GM19455 (cell line): Measurements from ENCODE around the gene TMEM161A.
"Not testable (repeated sequence)": the region's sequence is repeated elsewhere in the genome, so short reads cannot be mapped to it uniquely, and the experiment has no call there.

Experiments used
- ATAC-seq: cut with Tn5 transposase; IDR thresholded peaks from one replicate; pipeline ENCODE4 v1.9.1; 2021; ENCODE audit not compliant: unreplicated experiment

The TMEM161A gene

DNA sequence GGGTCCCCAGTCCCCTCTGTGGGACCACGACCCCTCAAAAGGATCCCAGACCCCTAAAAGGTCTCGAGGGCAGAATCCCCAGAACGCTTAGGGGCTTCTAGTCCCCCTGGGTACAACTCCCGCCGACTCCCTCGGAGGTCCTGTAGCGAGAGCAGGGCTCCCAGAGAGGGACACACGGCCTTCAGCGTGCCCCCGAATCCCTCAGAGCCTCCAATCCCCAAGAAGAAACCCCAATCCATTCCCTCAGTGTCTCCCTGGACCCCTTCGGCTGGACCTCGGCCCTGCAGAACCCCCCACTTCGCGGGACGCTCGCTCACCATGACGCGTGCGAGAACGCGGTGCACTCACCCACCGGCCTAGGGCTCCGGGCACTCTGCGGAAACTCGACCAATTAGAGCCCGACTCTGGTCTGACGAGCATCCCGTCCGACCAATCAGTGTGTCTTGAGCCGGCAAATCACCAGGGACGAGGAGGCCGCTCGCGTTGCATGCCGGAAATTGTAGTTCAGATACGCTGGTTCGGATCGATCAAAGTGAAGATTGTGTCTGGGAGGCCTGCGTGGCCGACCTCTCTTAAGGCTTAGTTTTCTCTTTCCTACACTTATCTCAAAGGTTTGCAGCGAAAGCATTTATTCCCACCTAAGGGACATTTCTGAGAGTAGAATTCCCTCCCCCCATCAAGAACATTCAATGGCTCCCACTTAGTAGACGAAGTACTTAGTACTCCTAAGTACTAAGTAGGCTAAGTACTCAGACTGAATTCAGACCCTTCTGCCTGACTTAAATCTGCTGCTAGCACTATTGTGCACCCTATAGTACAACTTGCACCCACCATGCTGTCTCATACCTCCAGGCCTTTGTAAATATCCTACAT lies at the start of gene TMEM161A:
TMEM161A (minus strand) TSS at position 370 of the 873 bp plus-strand sequence; CDS start at position 320, 50 bp downstream.
- peak; percentile 98 for ATAC-seq

DNA sequence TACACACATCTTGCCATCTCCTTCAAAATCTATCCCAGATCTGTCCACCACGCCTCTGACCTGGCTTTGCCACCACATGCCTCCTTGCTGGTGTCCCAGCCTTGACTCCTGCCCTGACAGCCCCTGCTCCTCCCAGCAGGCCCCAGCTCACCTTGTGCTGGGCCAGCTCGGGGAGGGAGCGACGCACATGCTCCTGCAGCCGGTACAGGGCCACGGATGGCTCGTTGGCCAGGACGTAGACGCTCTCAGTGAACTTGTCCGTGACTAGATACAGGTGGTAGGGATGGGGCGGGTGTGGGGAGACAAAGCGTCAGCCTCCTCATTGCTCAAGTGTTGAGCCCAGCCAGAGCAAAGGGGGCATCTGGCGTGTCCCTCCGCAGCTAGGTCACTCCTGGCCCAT lies 48.5 kb upstream of the TMEM161A start:
- ATAC-seq = no peak

DNA sequence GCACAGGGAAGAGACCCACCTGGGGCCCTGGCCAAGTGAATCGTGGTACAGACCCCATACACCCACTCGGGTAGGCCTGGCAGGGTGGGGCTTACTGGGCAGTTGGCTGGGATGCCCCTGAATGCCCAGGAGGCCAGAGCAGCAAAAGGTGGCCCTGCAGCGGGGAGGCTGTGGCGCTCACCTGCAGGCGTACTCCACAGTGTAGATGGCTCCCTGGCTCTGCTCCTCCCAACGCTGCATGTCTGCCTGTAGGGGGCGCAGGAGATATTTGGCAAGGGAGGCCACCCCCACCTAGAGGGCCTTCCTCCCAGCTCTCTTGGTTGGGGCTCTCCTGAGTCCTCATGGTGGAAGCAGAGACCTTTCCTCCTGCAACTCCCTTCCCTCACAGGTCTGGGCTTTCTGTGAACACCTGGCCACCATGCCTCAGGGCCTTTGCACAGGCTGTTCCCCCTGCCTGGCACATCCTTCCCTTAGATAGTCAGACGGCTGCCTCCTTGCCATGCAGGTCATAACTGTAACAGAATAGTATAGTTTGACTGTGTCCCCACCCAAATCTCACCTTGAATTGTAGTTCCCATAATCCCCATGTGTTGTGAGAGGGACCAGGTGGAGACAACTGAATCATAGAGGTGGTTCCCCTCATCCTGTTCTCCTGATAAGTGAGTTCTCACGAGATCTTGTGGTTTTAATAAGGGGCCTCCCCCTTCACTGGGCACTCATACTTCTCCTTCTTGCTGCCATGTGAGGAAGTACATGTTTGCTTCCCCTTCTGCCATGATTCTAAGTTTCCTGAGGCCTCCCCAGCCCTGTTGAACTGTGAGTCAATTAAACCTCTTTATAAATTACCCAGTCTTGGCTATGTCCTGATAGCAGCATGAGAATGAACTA lies 47.8 kb upstream of the TMEM161A start:
- no peak for ATAC-seq

DNA sequence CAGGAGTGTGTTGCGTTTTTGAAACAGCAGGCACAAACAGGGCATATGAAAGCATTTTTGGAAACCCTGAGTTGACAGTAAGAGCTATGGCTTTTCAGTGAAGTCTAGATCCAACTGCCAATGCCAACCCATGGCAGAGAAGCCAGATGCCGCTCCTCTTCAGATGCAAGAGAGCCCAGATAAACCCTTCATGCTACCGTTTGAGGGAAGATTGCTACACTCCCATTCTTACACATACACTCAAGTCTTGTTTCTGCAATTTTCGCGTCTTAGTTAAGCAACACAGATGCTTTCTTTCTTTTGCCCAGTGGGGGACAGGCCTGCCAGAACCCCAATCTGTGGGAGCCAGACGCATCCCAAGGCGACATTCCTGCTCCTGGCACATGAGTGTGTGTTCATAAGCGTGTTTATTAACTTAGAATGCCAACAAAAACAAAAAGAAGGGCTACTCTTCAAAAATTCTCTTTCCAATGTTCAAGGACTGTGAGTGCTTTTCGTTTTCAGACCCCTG lies 43.3 kb upstream of the TMEM161A start:
- ATAC-seq = no peak

DNA sequence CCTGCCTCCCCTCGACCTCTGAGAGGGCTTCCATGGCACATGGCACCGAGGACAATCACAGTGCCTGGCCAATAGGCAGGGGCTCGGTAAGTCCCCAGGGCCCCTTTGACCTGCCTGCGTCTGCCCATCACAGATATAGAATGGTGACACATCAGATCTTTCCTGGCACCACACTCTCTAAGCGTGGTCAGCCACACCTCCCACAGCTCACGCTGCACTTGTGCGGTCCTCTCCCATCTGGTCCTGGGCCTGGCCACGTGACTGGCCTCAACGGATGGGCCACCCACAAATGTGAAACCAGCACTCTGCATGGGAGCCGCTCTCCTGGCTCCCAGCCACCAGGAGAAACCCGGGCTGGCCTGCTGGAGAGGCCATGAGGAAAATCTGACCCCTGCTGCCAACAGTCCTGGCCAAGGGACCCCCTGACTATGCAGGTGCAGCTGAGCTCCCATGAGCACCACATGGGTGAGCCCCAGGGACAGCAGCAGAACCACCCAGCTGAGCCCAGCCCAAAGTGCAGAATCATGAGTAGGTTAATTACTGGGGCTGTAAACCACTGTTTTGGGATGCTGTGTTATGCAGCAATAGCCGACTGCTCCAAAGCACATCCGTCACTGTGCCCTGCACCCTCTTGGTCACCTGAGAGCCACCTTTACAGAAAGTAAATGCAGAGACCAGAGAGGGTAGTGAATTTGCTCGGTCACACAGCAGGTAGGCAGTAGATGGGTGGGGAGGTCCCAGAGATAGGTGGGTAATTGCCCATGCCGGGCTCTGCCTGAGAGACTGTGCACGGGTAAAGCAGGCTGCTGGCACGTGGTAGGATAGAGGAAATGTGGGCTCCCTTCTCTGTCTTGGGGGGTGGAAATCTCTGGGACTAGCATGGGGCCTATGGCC lies 41.5 kb upstream of the TMEM161A start:
- ATAC-seq = no peak

DNA sequence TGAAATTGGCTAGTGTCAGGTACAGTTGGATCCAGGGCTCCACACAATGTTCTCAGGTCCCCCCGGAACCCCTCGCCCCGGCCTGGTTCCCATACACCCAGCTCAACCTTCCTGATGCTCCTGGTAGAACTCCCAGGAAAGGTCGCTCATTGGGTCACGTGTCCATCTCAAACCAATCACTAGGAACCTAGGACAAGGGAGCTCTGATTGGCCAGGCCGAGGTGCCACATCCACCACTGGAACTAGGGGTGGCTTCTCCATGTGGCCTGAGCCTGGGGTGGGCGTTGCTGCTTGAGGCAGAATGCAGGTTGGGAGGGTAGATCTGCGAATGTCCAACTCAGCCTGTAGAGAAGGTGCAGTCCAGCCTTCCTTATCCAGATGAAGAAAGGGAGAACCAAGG lies 38.7 kb upstream of the TMEM161A start:
- ATAC-seq = no peak

DNA sequence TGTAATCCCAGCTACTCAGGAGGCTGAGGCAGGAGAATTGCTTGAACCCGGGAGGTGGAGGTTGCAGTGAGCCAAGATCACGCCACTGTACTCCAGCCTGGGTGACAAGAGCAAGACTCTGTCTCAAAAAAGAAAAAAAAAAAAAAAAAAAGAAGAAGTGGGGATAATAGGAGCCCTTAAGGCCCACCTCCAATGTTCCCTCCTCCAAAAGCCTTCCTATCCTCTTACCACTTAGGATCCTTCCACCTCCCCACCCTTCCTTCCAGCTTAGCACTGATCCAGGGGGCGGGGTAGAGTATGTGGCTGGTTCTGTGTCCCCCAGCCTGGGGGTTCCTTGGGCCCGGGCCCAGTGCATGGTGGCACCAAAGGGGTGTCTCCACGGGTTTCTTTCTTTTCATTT lies 35.0 kb upstream of the TMEM161A start:
- not testable (repeated sequence) for ATAC-seq

DNA sequence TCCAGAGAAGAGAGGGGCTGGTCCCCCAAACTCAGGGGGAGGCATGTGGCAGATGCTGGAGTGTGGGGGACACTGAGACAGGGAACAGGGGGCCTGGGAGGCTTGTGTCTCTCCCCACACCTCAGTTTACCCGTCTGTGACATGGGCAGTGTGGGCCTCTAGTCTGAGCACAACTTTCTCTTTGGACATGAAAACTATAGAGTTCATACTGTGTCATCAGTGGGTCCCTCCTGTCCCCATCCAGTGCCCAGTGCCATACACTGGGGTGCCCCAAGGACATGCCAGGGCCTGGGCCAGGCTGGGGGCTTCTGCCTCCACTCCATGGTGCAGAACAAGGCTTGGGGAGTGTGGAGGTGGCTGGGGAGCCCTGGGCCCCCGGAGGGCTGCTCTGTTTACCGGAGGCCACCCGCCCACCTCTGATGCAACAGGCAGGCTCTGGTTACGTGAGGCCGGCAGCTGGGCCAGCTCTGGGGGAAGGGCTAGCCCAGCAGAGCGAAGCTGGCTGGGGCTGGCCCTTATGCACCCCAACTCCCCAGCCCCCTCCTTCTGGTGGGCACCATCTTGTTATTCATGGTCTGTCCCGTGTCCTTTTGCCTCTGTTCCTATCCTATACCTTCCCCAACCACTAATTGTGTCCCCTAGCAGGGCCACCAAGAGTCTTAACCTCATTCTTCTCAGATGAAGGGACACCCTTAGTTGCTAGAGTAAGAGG lies 33.7 kb upstream of the TMEM161A start:
- no peak for ATAC-seq

DNA sequence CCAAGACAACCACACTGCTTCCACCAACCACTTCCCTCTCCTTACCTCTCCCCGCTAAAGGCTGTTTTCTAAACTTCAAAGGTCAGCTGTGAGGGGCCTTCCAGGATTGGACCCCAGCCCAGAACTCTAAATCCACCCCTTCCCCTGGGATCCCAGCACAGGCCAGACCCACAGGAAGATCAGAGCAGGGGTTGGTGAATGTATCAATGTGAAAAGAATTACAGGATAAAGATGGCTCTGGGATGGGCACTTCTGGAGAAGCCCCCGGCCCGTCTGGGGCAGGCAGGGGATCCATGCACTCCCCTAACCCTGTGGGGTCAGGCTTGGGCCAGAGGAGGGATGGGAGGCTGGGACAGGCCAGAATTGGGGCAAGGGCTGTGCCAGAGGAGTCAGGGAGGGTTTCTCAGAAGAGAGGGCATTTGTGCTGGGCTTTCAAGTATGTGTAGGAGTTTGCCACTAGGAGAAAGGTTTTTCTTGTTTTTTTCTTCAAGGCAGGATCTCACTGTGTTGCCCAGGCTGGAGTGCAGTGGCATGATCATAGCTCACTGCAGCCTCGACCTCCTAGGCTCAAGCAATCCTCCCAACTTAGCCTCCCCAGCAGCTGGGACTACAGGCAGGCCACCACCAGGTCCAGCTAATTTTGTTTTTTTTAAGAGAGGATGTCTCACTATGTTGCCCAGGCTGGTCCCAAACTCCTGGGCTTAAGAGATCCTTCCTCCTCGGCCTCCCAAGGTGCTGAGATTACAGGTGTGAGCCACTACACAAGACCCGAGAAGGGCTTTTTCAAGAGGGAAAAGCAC lies 32.8 kb upstream of the TMEM161A start:
- no peak for ATAC-seq

DNA sequence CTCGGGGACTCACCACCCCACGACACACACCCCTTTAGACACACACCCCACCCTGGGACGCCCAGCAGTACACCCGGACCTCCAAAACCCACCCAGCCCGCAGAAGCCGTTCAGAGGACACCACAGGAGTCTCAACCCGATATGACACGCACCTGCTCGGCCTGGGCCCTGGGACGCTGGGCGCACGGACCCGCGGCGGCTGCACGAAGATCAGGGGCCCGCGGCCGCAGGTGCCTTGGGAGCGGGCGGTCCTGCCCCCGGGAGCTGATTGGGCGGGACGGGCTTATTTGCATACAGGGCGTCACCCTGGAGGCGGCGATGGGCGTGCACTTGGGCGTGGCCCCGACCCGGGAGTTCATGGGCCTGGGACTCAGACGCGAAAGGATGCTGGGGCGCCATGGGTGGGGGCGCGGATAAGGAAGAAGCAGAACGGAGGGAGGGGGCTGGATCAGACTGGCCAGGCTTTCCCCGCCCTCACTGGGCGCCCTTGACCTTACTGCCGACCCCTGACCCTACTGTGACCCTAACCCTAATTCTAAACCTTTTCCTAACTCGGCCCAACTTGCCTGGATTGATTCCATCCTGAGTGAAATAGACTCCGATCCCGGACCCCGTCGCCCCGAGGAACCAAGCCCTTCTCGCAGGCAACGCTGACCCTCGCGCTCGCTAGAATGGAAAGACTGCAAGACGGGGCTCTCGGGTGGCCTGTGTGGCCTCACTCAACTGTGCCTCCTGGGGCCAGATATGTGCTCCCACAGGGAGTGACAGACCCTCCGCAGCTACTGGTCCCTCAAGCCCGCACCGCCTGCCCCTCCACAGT lies 32.0 kb upstream of the TMEM161A start, which contains the start of gene MEF2B:
MEF2B (minus strand) TSS at position 211 of the 820 bp plus-strand sequence. CDS start 19,528 bp downstream, outside the sequence.
- peak; percentile 73 for ATAC-seq

DNA sequence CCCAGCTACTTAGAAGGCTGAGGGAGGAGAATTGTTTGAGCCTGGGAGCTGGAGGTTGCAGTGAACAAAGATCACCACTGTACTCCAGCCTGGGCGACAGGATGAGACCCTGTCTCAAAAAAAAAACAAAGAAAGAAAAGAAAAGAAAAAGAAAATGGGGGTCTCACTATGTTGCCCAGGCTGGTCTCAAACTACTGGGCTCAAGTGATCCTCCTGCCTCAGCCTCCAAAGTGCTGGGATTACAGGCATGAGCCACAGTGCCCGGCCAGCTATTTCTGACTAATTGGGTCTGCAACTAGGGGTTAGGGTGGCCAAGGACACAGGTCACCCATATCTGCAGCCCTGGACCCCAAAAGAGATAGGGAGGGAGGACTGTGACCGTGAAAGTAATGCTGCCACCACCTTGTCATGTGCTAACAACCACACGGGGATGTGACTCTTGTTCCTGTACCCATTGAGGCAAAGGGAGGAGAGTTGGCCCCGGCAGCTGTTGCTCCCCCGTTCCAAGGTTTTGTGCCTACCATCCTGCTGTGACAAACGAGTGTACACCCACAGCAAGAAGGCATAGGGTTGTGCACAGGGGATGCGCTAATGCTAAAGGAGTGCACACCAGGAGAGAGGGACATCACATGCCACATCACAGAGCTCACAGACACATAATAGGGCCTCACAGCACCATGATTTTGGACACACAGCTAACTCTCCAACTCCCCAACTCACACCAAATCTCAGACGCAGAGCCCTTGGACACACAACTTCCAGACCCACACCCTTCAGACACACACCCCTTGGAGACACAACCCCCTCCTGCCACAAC lies 31.2 kb upstream of the TMEM161A start:
- ATAC-seq = no peak

DNA sequence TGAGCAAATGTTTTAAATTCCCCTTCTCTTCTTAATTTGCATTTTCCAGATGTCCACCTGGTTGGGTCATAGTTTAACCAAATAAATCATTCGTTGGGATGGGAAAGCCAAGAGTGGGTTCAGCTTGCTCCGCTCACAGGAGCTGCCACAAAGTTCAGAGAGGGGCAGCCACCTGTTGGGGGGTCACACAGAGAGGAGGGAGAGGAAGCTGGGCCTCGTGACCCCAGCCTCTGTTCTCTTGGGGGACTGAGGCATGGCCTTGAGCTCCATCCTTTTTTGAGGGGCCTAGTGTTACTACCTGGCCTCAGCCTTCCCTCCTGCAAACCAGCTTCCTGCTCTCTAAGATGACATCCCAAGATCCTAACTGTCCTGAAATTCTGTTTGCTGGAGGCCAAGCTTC lies 29.3 kb upstream of the TMEM161A start:
- ATAC-seq = no peak

DNA sequence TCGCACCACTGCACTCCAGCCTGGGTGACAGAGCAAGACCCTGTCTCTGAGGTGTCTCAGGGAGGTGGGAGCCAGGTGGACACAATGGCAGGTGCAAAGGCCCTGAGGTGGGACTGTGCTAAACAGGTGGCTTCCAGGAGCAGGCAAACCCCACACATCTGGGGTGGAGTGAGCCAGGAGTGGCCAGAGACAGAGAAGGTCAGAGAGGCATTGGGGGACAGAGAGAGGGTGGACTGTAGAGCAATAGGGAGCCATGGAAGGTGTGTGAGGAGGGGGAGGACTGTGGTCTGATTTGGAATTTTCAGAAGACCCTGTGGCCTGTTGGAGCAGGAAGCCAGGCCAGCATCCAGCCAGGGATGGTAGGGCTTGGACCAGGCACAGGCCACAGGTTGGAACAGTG lies 27.1 kb upstream of the TMEM161A start:
- ATAC-seq = no peak

DNA sequence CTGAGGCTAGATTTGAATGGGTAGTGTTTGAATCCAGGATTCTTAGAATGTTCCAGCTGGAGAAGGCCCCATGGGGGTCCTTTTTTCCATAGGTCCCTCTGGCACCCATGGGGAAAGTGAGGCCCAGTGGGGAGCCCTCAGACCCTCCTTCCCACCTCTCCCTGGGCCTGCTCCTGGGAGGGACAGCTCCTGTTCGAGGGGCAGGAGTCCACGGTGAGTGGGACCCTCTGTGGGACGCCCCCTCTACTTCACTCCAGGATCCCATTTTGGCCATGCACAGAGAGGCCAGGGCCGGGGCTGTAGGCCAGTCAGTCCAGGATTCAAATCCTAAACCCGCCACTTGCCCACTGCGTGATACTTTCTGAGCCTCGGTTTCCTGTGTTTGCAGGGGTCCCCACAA lies 24.2 kb upstream of the TMEM161A start:
- no peak for ATAC-seq

DNA sequence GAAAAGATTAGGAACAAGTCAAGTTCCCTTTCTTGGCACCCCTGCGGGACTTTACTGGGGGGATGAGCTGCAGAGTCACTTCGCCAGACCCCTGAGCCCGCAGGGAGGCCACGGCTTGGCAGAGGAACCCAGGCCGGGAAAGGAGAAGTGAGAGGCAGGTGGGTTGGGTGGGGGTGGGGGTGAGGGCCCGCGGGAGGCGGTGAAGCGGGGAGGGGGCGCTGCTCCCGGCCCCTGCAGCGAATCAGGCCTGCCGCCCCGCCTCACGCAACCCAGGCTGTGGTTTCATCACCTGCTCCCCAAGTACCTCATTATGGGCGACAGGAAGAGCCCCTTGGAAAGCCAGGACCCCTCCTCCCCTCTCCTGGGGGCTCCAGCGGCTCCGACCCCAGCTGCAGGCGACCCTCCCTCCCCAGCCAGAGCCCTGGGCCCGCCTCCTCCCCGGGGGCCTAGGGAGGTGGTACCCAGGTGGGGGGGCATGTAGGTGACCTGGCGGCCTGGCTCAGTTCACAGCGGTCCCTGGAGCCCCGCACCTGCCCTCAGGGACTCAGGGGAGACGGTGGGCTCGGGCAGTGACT lies 22.3 kb upstream of the TMEM161A start:
- no peak for ATAC-seq

DNA sequence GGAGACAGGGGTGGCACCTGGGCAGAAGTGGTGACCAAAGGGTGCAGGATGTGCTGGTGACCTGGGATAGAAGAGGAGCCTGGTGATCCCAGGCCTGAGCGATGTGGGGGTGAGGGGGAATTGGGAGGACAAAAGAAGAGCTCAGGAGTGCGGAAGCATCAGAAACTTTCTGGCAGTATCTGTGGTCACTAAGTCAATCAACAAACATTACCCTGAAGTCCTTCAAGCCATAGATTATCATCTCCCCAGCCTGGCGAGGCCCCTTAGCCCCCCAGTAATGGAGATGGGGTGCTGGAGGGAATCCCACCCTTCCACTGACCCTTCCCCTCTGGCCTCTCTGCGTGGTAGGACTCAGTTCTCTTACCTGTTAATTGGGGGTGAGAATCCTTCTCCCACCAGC lies 21.3 kb upstream of the TMEM161A start:
- ATAC-seq = no peak

DNA sequence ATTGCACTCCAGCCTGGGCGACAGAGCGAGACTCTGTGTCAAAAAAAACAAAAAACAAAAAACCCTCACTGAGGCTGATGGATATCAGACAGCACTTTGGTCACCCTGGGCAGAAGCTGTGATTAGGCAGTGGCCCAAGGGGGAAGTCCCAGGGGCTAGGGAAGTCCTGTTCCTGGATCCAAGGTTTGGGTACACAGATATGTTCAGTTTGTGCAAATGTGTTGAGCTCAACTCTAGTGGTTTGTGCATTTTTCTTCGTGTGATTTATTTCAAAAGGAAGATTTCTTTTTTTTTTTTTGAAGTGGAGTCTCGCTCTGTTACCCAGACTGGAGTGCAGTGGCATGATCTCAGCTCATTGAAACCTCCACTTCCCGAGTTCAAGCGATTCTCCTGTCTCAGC lies 19.5 kb upstream of the TMEM161A start:
- no peak for ATAC-seq
